Activated naive CD8-positive, alpha-beta T cell (primary cell): ENCODE data around the gene TEF.
"Not testable (repeated sequence)": the region's sequence is repeated elsewhere in the genome, so short reads cannot be mapped to it uniquely, and the experiment has no call there.

Source experiments
- H3K27ac Mint-ChIP-seq: one replicate; pipeline ENCODE4 v1.8.0; 2021; ENCODE audit warnings: mixed read lengths
- H3K27me3 Mint-ChIP-seq: one replicate; pipeline ENCODE4 v1.8.0; 2021; ENCODE audit warnings: mixed read lengths
- H3K36me3 Mint-ChIP-seq: one replicate; pipeline ENCODE4 v1.8.0; 2021; ENCODE audit warnings: mixed read lengths
- H3K4me1 Mint-ChIP-seq: one replicate; pipeline ENCODE4 v1.8.0; 2021; ENCODE audit warnings: low read depth, mixed read lengths
- H3K4me3 Mint-ChIP-seq: one replicate; pipeline ENCODE4 v1.8.0; 2021; ENCODE audit warnings: mild to moderate bottlenecking, mixed read lengths
- H3K9me3 Mint-ChIP-seq: one replicate; pipeline ENCODE4 v1.8.0; 2021; ENCODE audit warnings: low read depth, mixed read lengths

TEF gene

DNA sequence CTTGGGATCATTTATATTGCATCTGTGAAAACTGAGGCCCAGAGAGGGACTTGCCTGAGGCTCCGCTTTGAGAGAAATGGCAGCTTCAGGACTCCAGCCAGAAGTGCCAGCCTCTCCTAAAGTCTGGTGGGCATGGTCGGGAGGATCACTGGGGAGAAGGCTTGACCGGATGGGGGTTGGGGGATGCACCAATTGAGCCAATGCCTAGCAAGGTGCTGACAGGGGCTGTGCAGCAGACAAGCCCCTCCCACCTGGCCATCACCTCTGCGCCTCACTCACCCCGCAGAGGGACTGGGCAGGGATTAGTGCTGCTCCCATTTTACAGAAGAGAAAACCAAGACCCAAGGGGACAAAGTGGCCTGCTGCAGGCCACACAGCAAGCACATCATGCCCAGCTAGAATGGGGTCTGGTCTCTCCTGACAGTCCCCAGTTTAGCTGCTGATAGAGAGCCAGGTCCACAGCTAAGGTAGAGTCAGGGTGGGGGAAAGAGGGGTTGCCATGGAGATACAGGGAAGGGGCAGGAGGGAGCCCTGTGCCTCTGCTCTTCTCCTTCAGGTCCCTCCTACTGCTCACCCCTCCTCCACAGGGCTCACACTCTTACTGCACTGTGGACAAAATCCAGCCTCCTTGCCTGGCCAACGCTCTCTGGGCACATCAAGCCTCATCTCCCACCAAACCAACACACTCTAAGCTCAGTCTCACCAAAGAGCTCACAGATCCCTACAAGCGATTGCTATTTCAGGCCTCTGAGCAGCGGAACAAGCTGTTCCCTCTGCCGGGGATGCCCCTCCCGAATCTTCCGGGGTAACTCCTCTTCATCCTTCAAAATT is 29.5 kb downstream of the TEF start:
- Mint-ChIP-seq H3K9me3 (no peaks in the 10 kb centered on the region), H3K4me3 (peak overlapping the region; percentile 67), H3K27me3 (no peaks in the 10 kb centered on the region), H3K36me3 (no peaks in the 10 kb centered on the region), H3K4me1 (peaks cover 37% of the 10 kb centered on the region), H3K27ac (peak overlapping the region; percentile 92)

- Mint-ChIP-seq H3K36me3 (no peaks in the 10 kb centered on the region), H3K27me3 (no peaks in the 10 kb centered on the region), H3K4me1 (peaks cover 37% of the 10 kb centered on the region), H3K27ac (peak overlapping the region; percentile 72), H3K4me3 (peak overlapping the region; percentile 95), H3K9me3 (no peaks in the 10 kb centered on the region)
Measured at GRCh38 chr22:41415554-41415953, 33.8 kb downstream of the TEF start.

- H3K27ac Mint-ChIP-seq, result no peak overlapping the region
- no peaks in the 10 kb centered on the region for H3K36me3 Mint-ChIP-seq
- H3K4me3 Mint-ChIP-seq, result no peak overlapping the region
- H3K27me3 Mint-ChIP-seq, result no peaks in the 10 kb centered on the region
- H3K9me3 Mint-ChIP-seq, result no peaks in the 10 kb centered on the region
- peaks cover 21% of the 10 kb centered on the region for H3K4me1 Mint-ChIP-seq
Measured at GRCh38 chr22:41417622-41418390, 36.1 kb downstream of the TEF start.

DNA sequence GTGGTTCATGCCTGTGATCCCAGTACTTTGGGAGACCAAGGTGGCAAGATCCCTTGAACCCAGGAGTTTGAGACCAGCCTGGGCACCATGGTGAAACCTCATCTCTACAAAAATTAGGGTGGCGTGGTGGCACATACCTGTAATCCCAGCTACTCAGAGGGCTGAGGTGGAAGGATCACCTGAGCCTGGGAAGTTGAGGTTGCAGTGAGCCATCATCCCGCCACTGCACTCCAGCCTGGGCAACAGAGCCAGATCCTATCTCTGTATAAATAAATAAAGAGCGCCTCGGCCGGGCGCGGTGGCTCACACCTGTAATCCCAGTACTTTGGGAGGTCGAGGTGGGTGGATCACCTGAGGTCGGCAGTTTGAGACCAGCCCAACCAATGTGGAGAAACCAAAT is 37.0 kb downstream of the TEF start:
- Mint-ChIP-seq H3K4me3 (no peak overlapping the region), H3K9me3 (no peaks in the 10 kb centered on the region), H3K27ac (no peak overlapping the region)

GRCh38 chr22:41425660-41426365 is 44.1 kb downstream of the TEF start:
- Mint-ChIP-seq H3K27ac (peak overlapping the region; percentile 74), H3K9me3 (no peaks in the 10 kb centered on the region), H3K4me1 (peaks cover 14% of the 10 kb centered on the region), H3K36me3 (peaks cover 6% of the 10 kb centered on the region), H3K4me3 (peak overlapping the region; percentile 50), H3K27me3 (no peaks in the 10 kb centered on the region)

More for the DNA sequence above, 37.0 kb downstream of the TEF start:
- Mint-ChIP-seq H3K4me1 (peaks cover 21% of the 10 kb centered on the region), H3K27me3 (no peaks in the 10 kb centered on the region), H3K36me3 (no peaks in the 10 kb centered on the region)

DNA sequence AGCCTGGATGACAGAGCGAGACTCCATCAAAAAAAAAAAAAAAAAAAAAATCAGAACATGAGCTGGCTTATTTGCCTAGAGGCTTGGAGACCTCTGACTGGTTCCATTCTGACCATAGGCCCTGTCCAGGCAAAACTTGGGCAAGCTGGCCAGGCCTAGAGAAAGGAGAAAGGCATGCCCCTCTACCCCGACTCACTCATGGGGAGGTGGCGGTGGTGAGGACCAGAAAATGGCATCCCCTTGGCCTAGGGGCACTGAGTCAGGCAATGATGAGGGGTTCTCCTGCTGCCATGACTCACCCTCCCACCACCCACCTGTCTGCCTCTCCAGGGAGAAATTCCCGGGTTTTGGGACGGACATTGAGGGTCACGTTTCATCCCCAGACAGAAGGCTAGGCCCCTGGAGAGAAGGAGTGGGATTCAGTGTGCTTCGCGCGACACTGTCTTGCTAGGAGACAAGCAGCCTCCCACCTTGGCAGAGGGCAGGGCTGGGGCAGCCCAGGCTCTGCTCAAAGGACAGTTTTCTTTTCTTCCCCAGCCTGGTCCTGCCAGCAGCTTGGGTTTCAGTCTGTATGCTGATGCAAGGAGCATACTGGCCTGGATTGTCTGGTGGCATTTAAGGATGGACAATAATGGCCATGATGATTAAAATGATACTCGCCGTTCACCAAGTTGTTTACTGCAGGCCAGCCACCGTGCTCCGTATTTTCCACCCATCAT is 47.6 kb downstream of the TEF start:
- no peak overlapping the region for H3K4me3 Mint-ChIP-seq
- H3K36me3 Mint-ChIP-seq, result peaks cover 6% of the 10 kb centered on the region
- no peak overlapping the region for H3K27ac Mint-ChIP-seq
- peaks cover 14% of the 10 kb centered on the region for H3K4me1 Mint-ChIP-seq
- no peaks in the 10 kb centered on the region for H3K9me3 Mint-ChIP-seq
- no peaks in the 10 kb centered on the region for H3K27me3 Mint-ChIP-seq

DNA sequence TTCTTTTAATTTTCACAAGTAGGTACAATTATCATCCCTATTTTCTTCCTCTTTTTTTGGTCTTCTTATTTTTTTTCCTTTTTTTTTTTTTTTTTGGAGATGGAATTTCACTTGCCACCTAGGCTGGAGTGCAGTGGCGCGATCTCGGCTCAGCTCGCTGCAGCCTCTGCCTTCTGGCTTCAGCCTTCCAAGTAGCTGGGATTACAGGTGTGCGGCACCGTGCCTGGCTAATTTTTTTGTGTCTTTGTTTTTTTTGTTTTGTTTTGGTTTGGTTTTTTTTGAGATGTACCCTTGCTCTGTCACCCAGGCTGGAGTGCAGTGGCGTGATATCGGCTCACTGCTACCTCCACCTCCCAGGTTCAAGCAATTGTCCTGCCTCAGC is 48.2 kb downstream of the TEF start:
- Mint-ChIP-seq H3K36me3 (peaks cover 6% of the 10 kb centered on the region), H3K4me3 (no peak overlapping the region), H3K27ac (no peak overlapping the region), H3K4me1 (peaks cover 14% of the 10 kb centered on the region), H3K27me3 (no peaks in the 10 kb centered on the region), H3K9me3 (no peaks in the 10 kb centered on the region)

GRCh38 chr22:41431656-41432055 is 49.9 kb downstream of the TEF start:
- no peaks in the 10 kb centered on the region for H3K9me3 Mint-ChIP-seq
- peaks cover 4% of the 10 kb centered on the region for H3K4me1 Mint-ChIP-seq
- H3K36me3 Mint-ChIP-seq, result peaks cover 3% of the 10 kb centered on the region
- H3K27me3 Mint-ChIP-seq, result no peaks in the 10 kb centered on the region
- H3K4me3 Mint-ChIP-seq, result no peak overlapping the region
- peak overlapping the region; percentile 34 for H3K27ac Mint-ChIP-seq

DNA sequence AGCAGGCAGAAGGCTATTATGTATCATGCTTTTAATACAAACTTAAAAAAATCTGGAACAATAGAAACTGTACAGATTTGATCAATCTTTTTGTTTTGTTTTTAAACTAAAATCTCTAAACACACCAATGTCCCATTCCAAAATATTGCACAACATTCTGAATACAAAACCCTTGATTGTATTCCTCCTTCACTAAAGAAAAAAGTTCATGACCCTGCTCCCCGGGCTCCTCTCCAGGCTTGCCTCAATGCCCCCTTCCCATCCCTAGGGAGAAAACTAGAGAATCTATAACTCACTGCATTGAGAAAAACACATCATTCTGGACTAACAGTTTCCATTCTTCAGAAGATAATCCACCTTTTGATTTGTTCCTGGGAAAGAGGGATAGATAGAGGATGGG is 51.7 kb downstream of the TEF start:
- H3K9me3 Mint-ChIP-seq, result not testable (repeated sequence)

DNA sequence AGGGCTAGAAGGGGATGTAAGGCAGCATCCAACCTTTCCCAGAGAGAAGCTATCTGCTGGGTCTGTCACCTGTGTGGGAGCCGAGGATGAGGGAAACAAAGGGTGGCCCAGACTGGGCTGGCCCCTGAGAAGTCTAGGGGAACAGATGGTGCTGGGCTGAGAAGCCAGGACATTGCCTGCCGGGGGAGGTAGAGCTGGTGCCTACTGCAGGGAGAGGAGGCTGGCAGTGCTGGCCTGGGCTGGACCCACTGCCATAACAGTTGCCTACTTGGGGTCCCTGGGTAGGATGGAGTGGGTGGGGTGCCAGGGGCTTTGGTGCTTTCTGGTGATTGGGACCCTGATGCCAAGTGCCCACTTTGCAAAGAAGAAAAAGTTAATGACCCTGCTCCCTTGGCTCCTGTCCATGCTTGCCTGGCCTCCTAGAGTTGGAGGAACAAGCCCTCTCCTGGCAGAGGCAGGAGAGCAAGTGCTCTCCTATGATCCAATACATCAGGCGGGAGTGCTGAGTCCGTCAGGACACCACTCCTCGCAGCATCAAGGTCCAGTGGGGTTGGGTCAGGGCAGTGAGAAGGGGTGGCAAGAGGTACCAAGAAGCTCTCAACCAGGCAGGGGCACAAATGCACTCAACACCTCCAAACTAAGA is 52.7 kb downstream of the TEF start:
- not testable (repeated sequence) for H3K4me3 Mint-ChIP-seq, H3K27me3 Mint-ChIP-seq, H3K4me1 Mint-ChIP-seq, H3K27ac Mint-ChIP-seq, H3K9me3 Mint-ChIP-seq, H3K36me3 Mint-ChIP-seq

More for the DNA sequence above, 51.7 kb downstream of the TEF start:
- H3K27me3 Mint-ChIP-seq, H3K4me1 Mint-ChIP-seq, H3K4me3 Mint-ChIP-seq, H3K27ac Mint-ChIP-seq, H3K36me3 Mint-ChIP-seq: not testable (repeated sequence)

DNA sequence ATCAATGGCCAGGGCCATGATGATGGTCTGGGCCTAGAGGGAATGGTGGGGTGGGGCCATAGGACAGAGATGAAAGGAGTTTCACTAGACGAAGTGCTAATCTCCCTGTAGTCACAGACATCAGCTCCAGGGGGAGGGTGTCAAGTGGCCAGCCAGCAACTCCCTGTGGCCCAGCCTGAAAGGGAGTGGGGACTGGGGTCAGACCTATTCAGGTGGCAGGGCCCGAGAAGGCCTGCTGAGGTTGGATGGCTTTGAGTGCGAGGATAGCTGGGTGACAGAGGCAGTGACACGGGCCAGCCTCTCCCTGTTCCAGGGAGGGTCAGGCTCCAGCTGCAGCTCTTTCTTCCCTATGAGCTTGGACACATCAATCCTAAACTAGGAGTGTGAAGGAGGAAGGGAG is 53.8 kb downstream of the TEF start:
- Mint-ChIP-seq H3K4me3 (no peak overlapping the region), H3K36me3 (no peaks in the 10 kb centered on the region), H3K27ac (peak overlapping the region; percentile 22), H3K9me3 (no peaks in the 10 kb centered on the region), H3K27me3 (no peaks in the 10 kb centered on the region), H3K4me1 (peaks cover 5% of the 10 kb centered on the region)

GRCh38 chr22:41436322-41437113 is 54.8 kb downstream of the TEF start:
- Mint-ChIP-seq H3K4me3 (no peak overlapping the region), H3K4me1 (peaks cover 5% of the 10 kb centered on the region), H3K27ac (peak overlapping the region; percentile 34), H3K9me3 (no peaks in the 10 kb centered on the region), H3K27me3 (no peaks in the 10 kb centered on the region), H3K36me3 (no peaks in the 10 kb centered on the region)

DNA sequence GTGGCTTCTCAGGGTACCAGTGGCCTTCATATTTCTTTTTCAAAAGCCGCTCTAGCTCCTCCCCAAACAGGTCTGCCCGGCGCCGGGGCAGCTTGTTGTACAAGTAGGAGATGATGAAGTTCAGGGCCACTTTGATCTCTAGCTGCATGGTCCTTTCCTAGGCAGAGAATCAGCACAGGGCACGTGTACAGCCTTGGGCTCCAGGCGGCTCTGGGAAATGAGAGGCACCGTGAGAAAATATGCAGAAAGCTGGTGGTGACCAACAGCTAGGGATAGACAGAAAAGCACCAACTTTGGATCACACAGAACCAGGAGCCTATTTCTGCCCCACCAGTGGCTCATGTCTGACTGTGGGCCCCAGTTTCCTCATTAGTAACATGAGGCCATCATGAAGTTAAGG is 55.5 kb downstream of the TEF start:
- Mint-ChIP-seq H3K27me3 (no peaks in the 10 kb centered on the region), H3K36me3 (no peaks in the 10 kb centered on the region), H3K9me3 (no peaks in the 10 kb centered on the region), H3K4me3 (no peak overlapping the region), H3K27ac (no peak overlapping the region), H3K4me1 (peaks cover 6% of the 10 kb centered on the region)

DNA sequence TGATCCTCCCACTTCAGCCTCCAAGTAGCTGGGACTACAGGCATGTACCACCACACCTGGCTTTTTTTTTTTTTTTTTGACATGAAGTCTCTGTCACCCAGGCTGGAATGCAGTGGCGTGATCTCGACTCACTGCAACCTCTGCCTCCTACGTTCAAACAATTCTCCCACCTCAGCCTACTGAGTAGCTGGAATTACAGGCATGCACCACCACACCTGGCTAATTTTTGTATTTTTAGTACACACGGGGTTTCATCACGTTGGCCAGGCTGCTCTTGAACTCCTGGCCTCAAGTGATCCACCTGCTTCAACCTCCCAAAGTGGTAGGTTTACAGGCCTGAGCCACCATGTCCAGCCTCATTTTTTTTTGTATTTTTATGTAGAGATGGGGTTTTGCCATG is 58.8 kb downstream of the TEF start:
- H3K27me3 Mint-ChIP-seq, H3K36me3 Mint-ChIP-seq, H3K27ac Mint-ChIP-seq, H3K9me3 Mint-ChIP-seq, H3K4me3 Mint-ChIP-seq: not testable (repeated sequence)
- peaks cover 21% of the 10 kb centered on the region for H3K4me1 Mint-ChIP-seq
